Measurements from ENCODE around the gene ASB1. TPM values are rescaled to one million over a fixed set of nuclear protein-coding genes. Genes with fewer than 3 reads are reported as not detected.
A peak's percentile ranks its signal among the peaks of the same experiment; 100 is the strongest.

ASB1 gene
- total RNA-seq, 4 donors from 2014 or later, result 17.1 to 48.8 (median 22.1) TPM

- DNase-seq (ENCODE audit: low spot score in 2 of 2), result peak in 1 of 2 donors; percentile 58
- Histone ChIP-seq H3K4me3 (no peak overlapping the region), H3K36me3 (no peaks in the 10 kb centered on the region), H3K27ac (no peak overlapping the region), H3K9me3 (no peaks in the 10 kb centered on the region), H3K4me1 (no peaks in the 10 kb centered on the region), H3K27me3 (peaks cover 4% of the 10 kb centered on the region)
- no peak for TF ChIP-seq CTCF (IDR thresholded peaks at IDR 0.05)
- TF ChIP-seq EP300 (IDR thresholded peaks at IDR 0.05), result no peak
- TF ChIP-seq POLR2AphosphoS5 (IDR thresholded peaks at IDR 0.05), result no peak
- TF ChIP-seq POLR2A (IDR thresholded peaks at IDR 0.05), result no peak
- WGBS, result 91% methylated on average over 7 of the region's 7 CpGs
Measured at GRCh38 chr2:238497610-238498005, 70.9 kb downstream of the ASB1 start.

- DNase-seq (ENCODE audit: low spot score in 2 of 2), result peak in 1 of 2 donors; percentile 65
- no peak for TF ChIP-seq POLR2AphosphoS5 (IDR thresholded peaks at IDR 0.05)
- TF ChIP-seq CTCF (IDR thresholded peaks at IDR 0.05), result no peak
- TF ChIP-seq EP300 (IDR thresholded peaks at IDR 0.05), result no peak
- TF ChIP-seq POLR2A (IDR thresholded peaks at IDR 0.05), result no peak
- Histone ChIP-seq H3K27ac (no peak overlapping the region), H3K36me3 (no peaks in the 10 kb centered on the region), H3K9me3 (no peaks in the 10 kb centered on the region), H3K4me1 (no peaks in the 10 kb centered on the region), H3K27me3 (peaks cover 4% of the 10 kb centered on the region), H3K4me3 (no peak overlapping the region)
- 88% methylated on average over 6 of the region's 8 CpGs for WGBS
Measured at GRCh38 chr2:238498188-238498587, 71.5 kb downstream of the ASB1 start.

- peak in 1 of 2 donors; percentile 50 for DNase-seq (ENCODE audit: low spot score in 2 of 2)
- H3K27ac ChIP-seq, result no peak overlapping the region
- H3K27me3 ChIP-seq, result peaks cover 4% of the 10 kb centered on the region
- TF ChIP-seq POLR2A (IDR thresholded peaks at IDR 0.05) (no peak), POLR2AphosphoS5 (IDR thresholded peaks at IDR 0.05) (no peak), CTCF (IDR thresholded peaks at IDR 0.05) (no peak), EP300 (IDR thresholded peaks at IDR 0.05) (no peak)
- 90% methylated on average over 15 of the region's 17 CpGs for WGBS
- no peak overlapping the region for H3K4me3 ChIP-seq
- H3K4me1 ChIP-seq, result no peaks in the 10 kb centered on the region
- H3K9me3 ChIP-seq, result no peaks in the 10 kb centered on the region
- no peaks in the 10 kb centered on the region for H3K36me3 ChIP-seq
Measured at GRCh38 chr2:238498691-238499295, 72.1 kb downstream of the ASB1 start.

GRCh38 chr2:238499731-238500580 lies 73.2 kb downstream of the ASB1 start:
- H3K9me3 ChIP-seq, result no peaks in the 10 kb centered on the region
- H3K4me3 ChIP-seq, result no peak overlapping the region
- no peak for TF ChIP-seq CTCF (IDR thresholded peaks at IDR 0.05)
- no peak for TF ChIP-seq POLR2AphosphoS5 (IDR thresholded peaks at IDR 0.05)
- TF ChIP-seq EP300 (IDR thresholded peaks at IDR 0.05), result no peak
- TF ChIP-seq POLR2A (IDR thresholded peaks at IDR 0.05), result no peak
- WGBS, result 71% methylated on average over 18 of the region's 21 CpGs
- DNase-seq (ENCODE audit: low spot score in 2 of 2), result peak in 1 of 2 donors; percentile 54
- no peaks in the 10 kb centered on the region for H3K36me3 ChIP-seq
- no peaks in the 10 kb centered on the region for H3K27me3 ChIP-seq
- H3K4me1 ChIP-seq, result no peaks in the 10 kb centered on the region
- H3K27ac ChIP-seq, result no peak overlapping the region

- H3K27me3 ChIP-seq, result no peaks in the 10 kb centered on the region
- H3K4me3 ChIP-seq, result no peak overlapping the region
- peak in 1 of 2 donors; percentile 37 for DNase-seq (ENCODE audit: low spot score in 2 of 2)
- H3K4me1 ChIP-seq, result no peaks in the 10 kb centered on the region
- WGBS, result 90% methylated on average over 5 of the region's 5 CpGs
- TF ChIP-seq POLR2A (IDR thresholded peaks at IDR 0.05), result no peak
- no peak for TF ChIP-seq EP300 (IDR thresholded peaks at IDR 0.05)
- H3K27ac ChIP-seq, result no peak overlapping the region
- no peaks in the 10 kb centered on the region for H3K36me3 ChIP-seq
- H3K9me3 ChIP-seq, result no peaks in the 10 kb centered on the region
Measured at GRCh38 chr2:238501311-238501710, 74.6 kb downstream of the ASB1 start.

Other genes with a start within 250 kb of the ASB1 start
- 10 to 100 TPM; 36.3 to 82.6 (median 49.6) TPM for gene ILKAP, start 223.2 kb upstream of the ASB1 start, total RNA-seq
- 1 to 10 TPM; 4.0 to 10.0 (median 7.0) TPM for gene HES6, start 186.9 kb upstream of the ASB1 start, total RNA-seq
- gene PER2, start 138.3 kb upstream of the ASB1 start, total RNA-seq, result 100 to 1,000 TPM in 1 of 4 donors, 10 to 100 TPM in 3; 24.3 to 105 (median 85.9) TPM
- gene TRAF3IP1, start 106.4 kb upstream of the ASB1 start, total RNA-seq, result 10 to 100 TPM; 10.2 to 15.4 (median 10.6) TPM

Measured in suprapubic skin (tissue), 4 donors.